K562 (cell line): Measurements from ENCODE around the gene BRAF. TPM values are rescaled to one million over a fixed set of nuclear protein-coding genes. Genes with fewer than 3 reads are reported as not detected.

Experiments used
- BACH1 ChIP-seq: fragments of 200-800 bp; sonication (Bioruptor generic); IDR thresholded peaks from 2 replicates; pipeline ENCODE4 v1.6.1; 2016; ENCODE audit warnings: missing genetic modification characterization, missing compliant biosample characterization
- CXXC5 ChIP-seq: fragments of 250-450 bp; sonication (Bioruptor Pico); IDR thresholded peaks from 2 replicates; pipeline ENCODE4 v1.8.0; 2022; ENCODE audit warnings: inconsistent platforms, mild to moderate bottlenecking, moderate library complexity
- ERF ChIP-seq: fragments of 450-650 bp; formaldehyde crosslinking; IDR thresholded peaks from 2 replicates; pipeline ENCODE4 v1.4.0; 2020; ENCODE audit warnings: mild to moderate bottlenecking, mixed read lengths
- ETV6 ChIP-seq, 3 experiments: fragments of 150-350 bp in 1 of 3; sonication (generic) in 1 of 3; formaldehyde crosslinking in 1 of 3; IDR thresholded peaks; 2 replicates each; pipeline versions ENCODE4 v1.6.1 to v1.8.0; 2014 to 2022; ENCODE audit warnings: borderline replicate concordance in 2 of 3, low read depth in 2 of 3, antibody characterized with exemption in 1 of 3, low read length in 1 of 3, mild to moderate bottlenecking in 1 of 3, missing genetic modification reagents in 1 of 3
- SMC3 ChIP-seq: conservative IDR thresholded peaks from 2 replicates; pipeline ENCODE4 v1.6.1; 2011; ENCODE audit warnings: low read depth, low read length, improper control_type of control experiment; ENCODE audit not compliant: insufficient read depth
- TAF1 ChIP-seq: IDR thresholded peaks from 2 replicates; pipeline ENCODE4 v1.6.1; 2011; ENCODE audit warnings: mild to moderate bottlenecking, low read length, moderate library complexity; ENCODE audit not compliant: insufficient read depth, control insufficient read depth, severe bottlenecking; ENCODE audit errors: extremely low read depth
- TRIM24 ChIP-seq, 2 experiments: fragments of 450-650 bp; IDR thresholded peaks; 2 replicates each; pipeline ENCODE4 v1.6.1; 2016
- ZNF175 ChIP-seq: fragments of 200-800 bp; sonication (Bioruptor generic); IDR thresholded peaks from 2 replicates; pipeline ENCODE4 v1.6.1; 2016; ENCODE audit warnings: low read depth, mild to moderate bottlenecking, missing genetic modification characterization, missing compliant biosample characterization
- ZNF212 ChIP-seq: fragments of 450-650 bp; formaldehyde crosslinking; IDR thresholded peaks from 2 replicates; pipeline ENCODE4 v1.4.0; 2020; ENCODE audit warnings: mild to moderate bottlenecking
- ZNF551 ChIP-seq: fragments of 250-450 bp; sonication (Bioruptor Pico); IDR thresholded peaks from 2 replicates; pipeline ENCODE4 v1.5.0; 2021; ENCODE audit warnings: mild to moderate bottlenecking, moderate library complexity
- polyA plus RNA-seq, 8 experiments: library from polyadenylated mRNA; depleted of rRNA in 4 of 8; stranded (reverse) in 5 of 8; unstranded in 3 of 8; fragments of >200 nt; fragmentation: Nextera tagmentation in 2 of 8; fragmentation: Illumina TruSeq in 1 of 8; extraction: Ambion mirVana in 2 of 8; extraction: Trizol in 1 of 8; gene quantifications; 2 replicates each; pipeline versions ENCODE4 v1.2.1 to v1.2.3, GENCODE V29; 2011 to 2014; ENCODE audit warnings: inconsistent platforms in 1 of 8, missing spikeins in 1 of 8
- total RNA-seq, 7 experiments: library from RNA; depleted of rRNA in 6 of 7; stranded (reverse); fragments of >200 nt in 6 of 7; fragmentation: Illumina TruSeq in 2 of 7; extraction: Trizol in 2 of 7; gene quantifications; 2 replicates each; pipeline versions ENCODE4 v1.2.1 to v1.2.3, GENCODE V29; 2011 to 2021; ENCODE audit warnings: low replicate concordance in 1 of 7
- TF ChIP-seq, protein P1 (sequence below): fragments of 250-450 bp; sonication (Bioruptor Pico); IDR thresholded peaks from 2 replicates; pipeline ENCODE4 v1.5.0; 2021; ENCODE audit warnings: mild to moderate bottlenecking, moderate library complexity
- TF ChIP-seq, protein P2 (sequence below), 2 experiments: fragments of 450-650 bp; IDR thresholded peaks; 2 replicates each; pipeline ENCODE4 v1.6.1; 2018; ENCODE audit warnings: mild to moderate bottlenecking in 2 of 2, low read depth in 1 of 2; ENCODE audit not compliant: partially characterized antibody in 2 of 2
- TF ChIP-seq, protein P3 (sequence below): fragments of 450-650 bp; IDR thresholded peaks from 2 replicates; pipeline ENCODE4 v1.6.1; 2016; ENCODE audit warnings: mild to moderate bottlenecking
- TF ChIP-seq, protein P4 (sequence below): fragments of 450-650 bp; IDR thresholded peaks from 2 replicates; pipeline ENCODE4 v1.6.1; 2016; ENCODE audit warnings: borderline replicate concordance

BRAF gene
- total and polyA plus RNA-seq, 9 of the 15 experiments (the other 6 are each of a cell fraction or from before 2014, with no cell fraction given) = 3.6 to 38.3 (median 21.9) TPM

DNA sequence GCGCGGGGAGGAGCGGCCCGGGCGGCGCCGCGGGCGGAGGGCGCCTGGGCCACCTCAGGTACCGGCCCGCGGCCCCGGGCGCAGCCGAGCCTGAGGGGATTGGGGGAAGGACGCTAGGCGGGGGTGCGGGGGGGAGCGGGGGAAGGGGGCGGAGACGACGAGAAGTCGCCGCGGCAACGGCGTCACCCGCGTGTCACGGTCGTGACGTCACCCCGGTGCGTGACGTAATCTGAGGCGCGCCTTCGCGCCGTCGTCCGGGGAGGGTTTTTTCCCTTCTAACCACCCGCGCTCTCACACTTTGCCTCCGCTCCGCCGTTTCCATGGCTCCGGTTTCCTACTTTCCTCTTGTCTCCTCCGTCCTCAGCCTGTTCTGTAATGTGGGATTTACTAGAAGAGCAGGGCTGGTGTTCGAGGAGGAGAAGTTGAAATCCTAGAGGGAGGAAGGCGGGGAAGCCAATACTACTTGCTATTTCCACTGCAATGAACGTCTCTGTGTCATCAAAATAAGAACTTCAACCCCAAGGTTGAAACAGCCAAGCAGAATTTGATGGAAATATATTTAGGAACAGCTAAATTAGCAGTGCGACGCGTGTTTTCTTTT is at the start of gene BRAF (continued):
- TF ChIP-seq, protein P1, sequence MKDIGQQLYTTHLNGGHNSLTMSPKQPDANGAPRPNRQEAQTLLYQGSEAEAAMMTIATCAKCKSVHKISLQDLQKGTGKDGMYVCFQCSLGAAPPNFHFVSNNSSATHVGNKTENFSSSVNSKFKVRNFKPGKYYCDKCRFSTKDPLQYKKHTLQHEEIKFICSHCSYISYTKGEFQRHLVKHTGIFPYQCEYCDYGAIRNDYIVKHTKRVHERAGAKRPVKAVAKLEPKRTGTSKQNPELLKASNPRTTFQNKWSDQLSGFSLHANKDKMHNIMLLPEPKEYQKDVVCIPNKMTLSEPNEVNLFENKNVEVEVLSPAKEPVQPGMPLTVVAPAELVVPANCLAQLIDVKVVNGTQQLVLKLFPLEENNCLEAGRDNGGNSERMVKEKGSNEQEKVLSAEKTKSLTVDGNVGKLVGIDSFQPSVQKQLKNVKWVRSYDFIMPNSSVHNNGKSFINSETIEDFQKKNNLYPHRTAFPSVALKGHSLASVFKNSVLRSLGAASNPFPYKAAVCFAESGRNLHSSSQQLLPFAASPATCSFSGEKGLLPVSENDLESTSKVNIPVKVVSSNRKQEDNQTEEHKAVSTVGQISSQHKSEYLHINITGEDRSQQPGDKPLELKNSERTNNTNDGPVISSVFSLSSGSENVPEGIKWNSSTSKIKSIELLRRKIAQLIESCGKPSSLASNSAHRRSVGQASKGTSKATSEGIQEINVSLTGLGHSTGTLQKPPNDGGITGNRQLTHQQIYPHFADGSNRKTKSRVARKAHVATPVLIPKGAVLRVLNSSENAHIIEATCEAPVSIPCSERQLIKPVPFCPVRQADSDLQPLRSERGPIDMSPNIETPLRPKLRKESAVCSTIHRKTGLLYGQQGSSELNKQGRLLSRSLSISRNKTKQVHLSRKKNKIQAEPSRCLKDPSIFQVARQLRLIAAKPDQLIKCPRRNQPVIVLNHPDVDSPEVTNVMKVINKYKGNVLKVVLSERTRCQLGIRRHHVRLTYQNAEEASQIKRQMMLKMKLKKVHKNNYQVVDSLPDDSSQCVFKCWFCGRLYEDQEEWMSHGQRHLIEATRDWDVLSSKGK = no peak
- TF ChIP-seq CXXC5 (CRISPR knock-in tag) (peak; percentile 95), ZNF551 (no peak), TAF1 (peak; percentile 61), ZNF175 (CRISPR knock-in tag) (peak; percentile 31; the same call in 1 of the 2 replicates), ZNF212 (CRISPR knock-in tag) (no peak), SMC3 (no peak), TRIM24 (IDR thresholded peaks at IDR 0.05) (peak in 1 of 2 experiments; percentile 50; a peak in 3 of 4 replicates), BACH1 (tag) (no peak; the same call in 1 of the 2 replicates), ERF (no peak), ETV6 (IDR thresholded peaks at IDR 0.05; ENCODE audit: borderline replicate concordance in 1 of 2, low read depth in 2 of 2, low read length in 1 of 2) (no peak), ETV6 (CRISPR knock-in tag; IDR thresholded peaks at IDR 0.05; ENCODE audit: borderline replicate concordance) (no peak)
- TF ChIP-seq, protein P2, sequence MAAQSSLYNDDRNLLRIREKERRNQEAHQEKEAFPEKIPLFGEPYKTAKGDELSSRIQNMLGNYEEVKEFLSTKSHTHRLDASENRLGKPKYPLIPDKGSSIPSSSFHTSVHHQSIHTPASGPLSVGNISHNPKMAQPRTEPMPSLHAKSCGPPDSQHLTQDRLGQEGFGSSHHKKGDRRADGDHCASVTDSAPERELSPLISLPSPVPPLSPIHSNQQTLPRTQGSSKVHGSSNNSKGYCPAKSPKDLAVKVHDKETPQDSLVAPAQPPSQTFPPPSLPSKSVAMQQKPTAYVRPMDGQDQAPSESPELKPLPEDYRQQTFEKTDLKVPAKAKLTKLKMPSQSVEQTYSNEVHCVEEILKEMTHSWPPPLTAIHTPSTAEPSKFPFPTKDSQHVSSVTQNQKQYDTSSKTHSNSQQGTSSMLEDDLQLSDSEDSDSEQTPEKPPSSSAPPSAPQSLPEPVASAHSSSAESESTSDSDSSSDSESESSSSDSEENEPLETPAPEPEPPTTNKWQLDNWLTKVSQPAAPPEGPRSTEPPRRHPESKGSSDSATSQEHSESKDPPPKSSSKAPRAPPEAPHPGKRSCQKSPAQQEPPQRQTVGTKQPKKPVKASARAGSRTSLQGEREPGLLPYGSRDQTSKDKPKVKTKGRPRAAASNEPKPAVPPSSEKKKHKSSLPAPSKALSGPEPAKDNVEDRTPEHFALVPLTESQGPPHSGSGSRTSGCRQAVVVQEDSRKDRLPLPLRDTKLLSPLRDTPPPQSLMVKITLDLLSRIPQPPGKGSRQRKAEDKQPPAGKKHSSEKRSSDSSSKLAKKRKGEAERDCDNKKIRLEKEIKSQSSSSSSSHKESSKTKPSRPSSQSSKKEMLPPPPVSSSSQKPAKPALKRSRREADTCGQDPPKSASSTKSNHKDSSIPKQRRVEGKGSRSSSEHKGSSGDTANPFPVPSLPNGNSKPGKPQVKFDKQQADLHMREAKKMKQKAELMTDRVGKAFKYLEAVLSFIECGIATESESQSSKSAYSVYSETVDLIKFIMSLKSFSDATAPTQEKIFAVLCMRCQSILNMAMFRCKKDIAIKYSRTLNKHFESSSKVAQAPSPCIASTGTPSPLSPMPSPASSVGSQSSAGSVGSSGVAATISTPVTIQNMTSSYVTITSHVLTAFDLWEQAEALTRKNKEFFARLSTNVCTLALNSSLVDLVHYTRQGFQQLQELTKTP (IDR thresholded peaks at IDR 0.05; ENCODE audit: low read depth in 1 of 2, partially characterized antibody in 2 of 2) = peak in 1 of 2 experiments; percentile 73
- TF ChIP-seq, protein P3, sequence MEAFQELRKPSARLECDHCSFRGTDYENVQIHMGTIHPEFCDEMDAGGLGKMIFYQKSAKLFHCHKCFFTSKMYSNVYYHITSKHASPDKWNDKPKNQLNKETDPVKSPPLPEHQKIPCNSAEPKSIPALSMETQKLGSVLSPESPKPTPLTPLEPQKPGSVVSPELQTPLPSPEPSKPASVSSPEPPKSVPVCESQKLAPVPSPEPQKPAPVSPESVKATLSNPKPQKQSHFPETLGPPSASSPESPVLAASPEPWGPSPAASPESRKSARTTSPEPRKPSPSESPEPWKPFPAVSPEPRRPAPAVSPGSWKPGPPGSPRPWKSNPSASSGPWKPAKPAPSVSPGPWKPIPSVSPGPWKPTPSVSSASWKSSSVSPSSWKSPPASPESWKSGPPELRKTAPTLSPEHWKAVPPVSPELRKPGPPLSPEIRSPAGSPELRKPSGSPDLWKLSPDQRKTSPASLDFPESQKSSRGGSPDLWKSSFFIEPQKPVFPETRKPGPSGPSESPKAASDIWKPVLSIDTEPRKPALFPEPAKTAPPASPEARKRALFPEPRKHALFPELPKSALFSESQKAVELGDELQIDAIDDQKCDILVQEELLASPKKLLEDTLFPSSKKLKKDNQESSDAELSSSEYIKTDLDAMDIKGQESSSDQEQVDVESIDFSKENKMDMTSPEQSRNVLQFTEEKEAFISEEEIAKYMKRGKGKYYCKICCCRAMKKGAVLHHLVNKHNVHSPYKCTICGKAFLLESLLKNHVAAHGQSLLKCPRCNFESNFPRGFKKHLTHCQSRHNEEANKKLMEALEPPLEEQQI = 0 out of 2 replicates have a peak, but pooled peaks have one; percentile 36
- TF ChIP-seq, protein P4, sequence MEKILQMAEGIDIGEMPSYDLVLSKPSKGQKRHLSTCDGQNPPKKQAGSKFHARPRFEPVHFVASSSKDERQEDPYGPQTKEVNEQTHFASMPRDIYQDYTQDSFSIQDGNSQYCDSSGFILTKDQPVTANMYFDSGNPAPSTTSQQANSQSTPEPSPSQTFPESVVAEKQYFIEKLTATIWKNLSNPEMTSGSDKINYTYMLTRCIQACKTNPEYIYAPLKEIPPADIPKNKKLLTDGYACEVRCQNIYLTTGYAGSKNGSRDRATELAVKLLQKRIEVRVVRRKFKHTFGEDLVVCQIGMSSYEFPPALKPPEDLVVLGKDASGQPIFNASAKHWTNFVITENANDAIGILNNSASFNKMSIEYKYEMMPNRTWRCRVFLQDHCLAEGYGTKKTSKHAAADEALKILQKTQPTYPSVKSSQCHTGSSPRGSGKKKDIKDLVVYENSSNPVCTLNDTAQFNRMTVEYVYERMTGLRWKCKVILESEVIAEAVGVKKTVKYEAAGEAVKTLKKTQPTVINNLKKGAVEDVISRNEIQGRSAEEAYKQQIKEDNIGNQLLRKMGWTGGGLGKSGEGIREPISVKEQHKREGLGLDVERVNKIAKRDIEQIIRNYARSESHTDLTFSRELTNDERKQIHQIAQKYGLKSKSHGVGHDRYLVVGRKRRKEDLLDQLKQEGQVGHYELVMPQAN = peak; percentile 86; the same call in 1 of the 2 replicates
